CD4-positive, alpha-beta T cell treated with Interleukin-6 at 100 ng/mL for 8 hours (primary cell): ENCODE data around the gene CD63.

ENCODE experiments used
- DNase-seq: peaks from one replicate; pipeline ENCODE4 v3.0.0-alpha.2; 2020; ENCODE audit warnings: mixed read lengths, low spot score

CD63 gene

GRCh38 chr12:55704824-55705718 is 23.7 kb downstream of the CD63 start:
- no peak for DNase-seq

- no peak for DNase-seq
Observed at GRCh38 chr12:55703901-55704761, 24.7 kb downstream of the CD63 start.

- DNase-seq, result no peak
Observed at GRCh38 chr12:55703288-55703687, 25.5 kb downstream of the CD63 start.

GRCh38 chr12:55702861-55703260 is 25.9 kb downstream of the CD63 start:
- DNase-seq, result no peak

GRCh38 chr12:55700255-55701018 is 28.4 kb downstream of the CD63 start:
- DNase-seq, result no peak

GRCh38 chr12:55699471-55700055 is 29.2 kb downstream of the CD63 start:
- DNase-seq, result no peak

- DNase-seq, result no peak
Observed at GRCh38 chr12:55698965-55699364, 29.8 kb downstream of the CD63 start.

GRCh38 chr12:55698241-55698955 is 30.4 kb downstream of the CD63 start:
- DNase-seq, result no peak

GRCh38 chr12:55697686-55698085 is 31.1 kb downstream of the CD63 start:
- no peak for DNase-seq

- DNase-seq, result no peak
Observed at GRCh38 chr12:55696796-55697462, 31.9 kb downstream of the CD63 start.

GRCh38 chr12:55696141-55696540 is 32.7 kb downstream of the CD63 start:
- no peak for DNase-seq

GRCh38 chr12:55695349-55695748 is 33.5 kb downstream of the CD63 start:
- no peak for DNase-seq

GRCh38 chr12:55694651-55695050 is 34.2 kb downstream of the CD63 start:
- no peak for DNase-seq

GRCh38 chr12:55694188-55694515 is 34.7 kb downstream of the CD63 start:
- DNase-seq, result no peak

GRCh38 chr12:55693323-55694187 is 35.3 kb downstream of the CD63 start:
- no peak for DNase-seq

- no peak for DNase-seq
Observed at GRCh38 chr12:55692631-55693322, 36.0 kb downstream of the CD63 start.

- no peak for DNase-seq
Observed at GRCh38 chr12:55688716-55689655, 39.8 kb downstream of the CD63 start.

- no peak for DNase-seq
Observed at GRCh38 chr12:55687746-55688145, 41.1 kb downstream of the CD63 start.
